ENCODE data around the gene ENTPD8. TPM values are rescaled to one million over a fixed set of nuclear protein-coding genes. Genes with fewer than 3 reads are reported as not detected.

Gene ENTPD8
- total and polyA plus RNA-seq, 7 donors = 0.71 to 65.3 (median 38.4) TPM; not detected in 3

GRCh38 chr9:137404961-137405567 lies 36.1 kb downstream of the ENTPD8 start:
- Histone ChIP-seq H3K9me3 (no peaks in the 10 kb centered on the region), H3K36me3 (no peaks in the 10 kb centered on the region), H3K4me1 (peaks cover 0 to 18% (median 16%) of the 10 kb centered on the region in 4 donors), H3K4me3 (no peak overlapping the region), H3K27ac (no peak overlapping the region), H3K27me3 (peaks cover 0 to 5% (median 0%) of the 10 kb centered on the region in 3 donors)
- TF ChIP-seq POLR2AphosphoS5 (IDR thresholded peaks at IDR 0.05) (no peak), CTCF (IDR thresholded peaks at IDR 0.05) (no peak), POLR2A (IDR thresholded peaks at IDR 0.05) (no peak), EP300 (IDR thresholded peaks at IDR 0.05) (no peak)
- intact Hi-C loops (cut with DNase I) = loop anchor here (5.0 kb wide), 1 partner anchor 108 kb away; no protein-coding TSS in a partner anchor
- no peak for DNase-seq
- 92 to 93% methylated on average over 24 of the region's 24 CpGs for WGBS, 2 donors

GRCh38 chr9:137403269-137403668 lies 37.9 kb downstream of the ENTPD8 start:
- intact Hi-C loops (cut with DNase I) = no loop called here
- 95 to 96% methylated on average over 15 of the region's 15 CpGs for WGBS, 2 donors

GRCh38 chr9:137402746-137403145 lies 38.4 kb downstream of the ENTPD8 start:
- H3K27me3 ChIP-seq = peaks cover 0 to 5% (median 0%) of the 10 kb centered on the region in 3 donors
- no peak for DNase-seq
- H3K4me1 ChIP-seq = peaks cover 0 to 16% (median 15%) of the 10 kb centered on the region in 4 donors
- WGBS, 2 donors = 86 to 87% methylated on average over 11 of the region's 11 CpGs
- no peak overlapping the region for H3K27ac ChIP-seq
- H3K9me3 ChIP-seq = no peaks in the 10 kb centered on the region
- H3K4me3 ChIP-seq = no peak overlapping the region
- no peaks in the 10 kb centered on the region for H3K36me3 ChIP-seq
- TF ChIP-seq POLR2AphosphoS5 (IDR thresholded peaks at IDR 0.05) (no peak), CTCF (IDR thresholded peaks at IDR 0.05) (no peak), POLR2A (IDR thresholded peaks at IDR 0.05) (no peak), EP300 (IDR thresholded peaks at IDR 0.05) (no peak)
- intact Hi-C loops (cut with DNase I) = no loop called here

More at GRCh38 chr9:137403269-137403668, 37.9 kb downstream of the ENTPD8 start:
- no peak for DNase-seq
- Histone ChIP-seq H3K27ac (no peak overlapping the region), H3K4me3 (no peak overlapping the region), H3K4me1 (peaks cover 0 to 18% (median 16%) of the 10 kb centered on the region in 4 donors), H3K9me3 (no peaks in the 10 kb centered on the region), H3K36me3 (no peaks in the 10 kb centered on the region), H3K27me3 (peaks cover 0 to 5% (median 0%) of the 10 kb centered on the region in 3 donors)
- TF ChIP-seq CTCF (IDR thresholded peaks at IDR 0.05) (no peak), POLR2AphosphoS5 (IDR thresholded peaks at IDR 0.05) (no peak), EP300 (IDR thresholded peaks at IDR 0.05) (no peak), POLR2A (IDR thresholded peaks at IDR 0.05) (no peak)

- Histone ChIP-seq H3K4me1 (no peaks in the 10 kb centered on the region), H3K27ac (no peak overlapping the region), H3K9me3 (no peaks in the 10 kb centered on the region), H3K4me3 (no peak overlapping the region), H3K36me3 (peaks cover 0 to 14% (median 0%) of the 10 kb centered on the region in 4 donors), H3K27me3 (no peaks in the 10 kb centered on the region)
- intact Hi-C loops (cut with DNase I) = no loop called here
- no peak for TF ChIP-seq EP300 (IDR thresholded peaks at IDR 0.05)
- TF ChIP-seq POLR2A (IDR thresholded peaks at IDR 0.05) = no peak
- no peak for TF ChIP-seq POLR2AphosphoS5 (IDR thresholded peaks at IDR 0.05)
- no peak for TF ChIP-seq CTCF (IDR thresholded peaks at IDR 0.05)
- WGBS, 2 donors = 94 to 97% methylated on average over 60 of the region's 60 CpGs
- DNase-seq = no peak
These were observed 42.3 kb downstream of the ENTPD8 start for GRCh38 chr9:137398561-137399468.

Data from sigmoid colon (tissue), 7 donors.